Measurements from ENCODE around the gene CTSO. TPM values are rescaled to one million over a fixed set of nuclear protein-coding genes. Genes with fewer than 3 reads are reported as not detected.

Gene CTSO
- total and polyA plus RNA-seq, 12 donors, result 2.6 to 21.4 (median 8.6) TPM

DNA sequence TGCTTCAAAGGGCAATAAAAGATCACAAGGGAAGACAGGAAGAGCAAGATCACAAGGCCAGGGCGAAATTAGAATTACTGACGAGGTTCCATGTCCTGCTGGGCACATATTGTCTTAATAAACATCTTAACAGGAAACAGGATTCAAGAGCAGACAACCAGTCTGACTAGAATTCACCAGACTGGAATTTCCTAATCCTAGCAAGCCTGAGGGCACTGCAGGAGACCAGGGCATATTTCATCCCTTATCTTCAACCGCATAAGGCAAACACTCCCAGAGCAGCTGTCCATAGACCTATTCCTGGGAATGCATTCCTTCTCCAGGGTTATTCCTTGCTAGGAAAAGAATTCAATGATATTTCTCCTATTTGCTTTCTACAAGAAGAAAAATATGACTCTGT is 62.6 kb downstream of the CTSO start:
- no peaks in the 10 kb centered on the region for H3K36me3 ChIP-seq
- H3K9me3 ChIP-seq, result peaks cover 0 to 6% (median 0%) of the 10 kb centered on the region in 11 donors
- TF ChIP-seq, protein P1, sequence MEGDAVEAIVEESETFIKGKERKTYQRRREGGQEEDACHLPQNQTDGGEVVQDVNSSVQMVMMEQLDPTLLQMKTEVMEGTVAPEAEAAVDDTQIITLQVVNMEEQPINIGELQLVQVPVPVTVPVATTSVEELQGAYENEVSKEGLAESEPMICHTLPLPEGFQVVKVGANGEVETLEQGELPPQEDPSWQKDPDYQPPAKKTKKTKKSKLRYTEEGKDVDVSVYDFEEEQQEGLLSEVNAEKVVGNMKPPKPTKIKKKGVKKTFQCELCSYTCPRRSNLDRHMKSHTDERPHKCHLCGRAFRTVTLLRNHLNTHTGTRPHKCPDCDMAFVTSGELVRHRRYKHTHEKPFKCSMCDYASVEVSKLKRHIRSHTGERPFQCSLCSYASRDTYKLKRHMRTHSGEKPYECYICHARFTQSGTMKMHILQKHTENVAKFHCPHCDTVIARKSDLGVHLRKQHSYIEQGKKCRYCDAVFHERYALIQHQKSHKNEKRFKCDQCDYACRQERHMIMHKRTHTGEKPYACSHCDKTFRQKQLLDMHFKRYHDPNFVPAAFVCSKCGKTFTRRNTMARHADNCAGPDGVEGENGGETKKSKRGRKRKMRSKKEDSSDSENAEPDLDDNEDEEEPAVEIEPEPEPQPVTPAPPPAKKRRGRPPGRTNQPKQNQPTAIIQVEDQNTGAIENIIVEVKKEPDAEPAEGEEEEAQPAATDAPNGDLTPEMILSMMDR (IDR thresholded peaks at IDR 0.05), result no peak
- ATAC-seq (no peak), DNase-seq (no peak)
- peaks cover 0 to 12% (median 0%) of the 10 kb centered on the region in 9 donors for H3K4me1 ChIP-seq
- 75 to 78% methylated on average over 3 of the region's 3 CpGs for WGBS, 2 donors
- H3K27ac ChIP-seq, result no peak overlapping the region
- intact Hi-C loops (cut with DNase I), result no loop called here
- no peak overlapping the region for H3K4me3 ChIP-seq
- no peaks in the 10 kb centered on the region for H3K27me3 ChIP-seq

DNA sequence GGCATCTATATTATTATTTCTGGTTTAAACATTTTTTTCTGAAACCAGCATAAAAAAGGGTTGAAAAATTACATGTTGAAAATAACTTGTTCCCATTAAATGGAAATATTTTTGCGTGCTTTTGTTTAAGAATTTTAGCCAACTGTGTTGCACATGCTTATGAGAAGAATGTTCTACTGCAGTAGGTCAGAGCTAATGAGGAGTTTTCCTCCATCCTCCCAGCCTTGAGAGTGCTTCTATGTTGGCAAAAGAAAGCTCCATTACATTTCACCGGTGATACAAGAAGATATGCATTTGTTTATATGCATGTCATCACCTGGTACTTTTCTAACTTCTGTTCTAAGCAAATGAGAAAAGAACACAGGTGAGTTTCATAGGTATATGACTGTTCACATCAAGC is 63.7 kb downstream of the CTSO start:
- no peak for ATAC-seq
- Histone ChIP-seq H3K9me3 (peaks cover 0 to 6% (median 0%) of the 10 kb centered on the region in 11 donors), H3K27me3 (no peaks in the 10 kb centered on the region), H3K36me3 (no peaks in the 10 kb centered on the region), H3K4me1 (peaks cover 0 to 12% (median 0%) of the 10 kb centered on the region in 9 donors), H3K27ac (no peak overlapping the region), H3K4me3 (no peak overlapping the region)
- WGBS, 2 donors, result 75 to 79% methylated on average over 2 of the region's 2 CpGs
- no peak for DNase-seq
- TF ChIP-seq, protein P1 (IDR thresholded peaks at IDR 0.05), result no peak
- intact Hi-C loops (cut with DNase I), result no loop called here

DNA sequence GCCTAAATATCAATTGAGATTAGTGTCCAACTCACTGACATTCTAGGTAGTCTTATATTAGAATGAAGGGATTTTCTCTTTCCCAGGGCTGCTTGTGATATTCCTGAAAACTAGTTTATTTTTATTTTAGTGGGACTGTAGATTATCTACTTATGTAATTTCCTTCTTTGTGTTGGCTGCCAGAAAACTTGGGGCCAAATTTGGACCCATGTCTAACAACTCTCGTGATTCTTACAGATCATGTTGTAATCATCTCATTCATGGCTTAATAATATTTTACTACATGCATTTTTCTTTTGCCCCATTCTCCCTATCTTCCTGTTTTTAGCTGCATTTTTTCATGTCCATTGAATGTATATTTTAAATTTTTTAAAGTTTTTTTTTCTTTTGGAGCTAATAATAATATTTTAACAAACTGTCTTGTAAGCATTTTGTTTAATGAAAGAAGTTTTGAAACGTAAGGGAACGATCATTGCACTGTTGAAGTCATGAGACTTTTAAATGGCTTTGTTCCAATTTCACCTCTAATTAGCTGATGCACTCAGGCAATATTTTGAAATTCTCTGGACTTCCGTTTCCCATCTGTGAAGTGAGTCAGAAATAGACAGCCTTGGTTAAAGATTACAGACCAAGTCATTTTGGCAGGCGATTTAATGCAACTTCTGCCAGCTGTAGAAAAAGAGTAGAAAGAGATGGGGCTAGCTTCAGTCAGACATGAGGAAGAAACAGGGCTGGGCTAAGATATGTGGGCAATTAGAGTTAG is 64.5 kb downstream of the CTSO start:
- DNase-seq (peak in 1 of 2 donors; percentile 25), ATAC-seq (peak in 7 of 8 donors; percentile 55 to 83 (median 73))
- Histone ChIP-seq H3K4me1 (peaks cover 0 to 12% (median 0%) of the 10 kb centered on the region in 9 donors), H3K27me3 (no peaks in the 10 kb centered on the region), H3K9me3 (peaks cover 0 to 6% (median 0%) of the 10 kb centered on the region in 11 donors), H3K36me3 (no peaks in the 10 kb centered on the region), H3K27ac (peak overlapping the region in 1 of 10 donors; percentile 4), H3K4me3 (no peak overlapping the region)
- 28 to 36% methylated on average over 5 of the region's 5 CpGs for WGBS, 2 donors
- intact Hi-C loops (cut with DNase I), result no loop called here
- TF ChIP-seq, protein P1 (IDR thresholded peaks at IDR 0.05), result no peak

DNA sequence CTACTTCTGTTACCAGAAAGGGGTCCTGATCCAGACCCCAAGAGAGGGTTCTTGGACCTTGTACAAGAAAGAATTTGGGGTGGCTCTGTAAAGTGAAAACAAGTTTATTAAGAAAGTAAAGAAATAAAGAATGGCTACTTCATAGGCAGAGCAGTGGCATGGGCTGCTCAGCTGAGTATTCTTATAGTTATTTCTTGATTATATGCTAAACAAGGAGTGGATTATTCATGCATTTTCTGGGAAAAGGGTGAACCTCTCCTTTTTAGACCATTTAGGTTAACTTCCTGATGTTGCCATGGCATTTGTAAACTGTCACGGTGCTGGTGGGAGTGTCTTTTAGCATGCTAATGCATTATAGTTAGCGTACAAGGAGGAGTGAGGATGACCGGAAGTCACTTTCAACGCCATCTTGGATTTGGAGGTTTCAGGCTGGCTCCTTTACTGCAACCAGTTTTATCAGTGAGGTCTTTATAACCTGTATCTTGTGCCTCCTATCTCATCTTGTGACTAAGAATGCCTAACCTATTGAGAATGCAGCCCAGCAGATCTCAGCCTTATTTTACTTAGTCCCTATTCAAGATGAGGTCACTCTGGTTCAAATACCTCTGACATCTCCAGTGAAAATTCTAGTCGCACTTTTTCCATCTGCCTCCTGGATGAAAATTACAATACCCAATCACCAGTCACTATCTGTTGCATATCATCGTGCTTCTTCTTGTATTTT is 65.7 kb downstream of the CTSO start:
- H3K27me3 ChIP-seq, result no peaks in the 10 kb centered on the region
- 60 to 61% methylated on average over 6 of the region's 6 CpGs for WGBS, 2 donors
- TF ChIP-seq, protein P1 (IDR thresholded peaks at IDR 0.05), result no peak
- no peak for DNase-seq
- H3K4me1 ChIP-seq, result peaks cover 0 to 12% (median 0%) of the 10 kb centered on the region in 9 donors
- intact Hi-C loops (cut with DNase I), result no loop called here
- H3K9me3 ChIP-seq, result peaks cover 0 to 6% (median 0%) of the 10 kb centered on the region in 11 donors
- H3K36me3 ChIP-seq, result no peaks in the 10 kb centered on the region
- ATAC-seq, result no peak
- no peak overlapping the region for H3K4me3 ChIP-seq
- no peak overlapping the region for H3K27ac ChIP-seq

Data from heart right ventricle (tissue), 16 donors.